HEK293 (cell line): ENCODE measurements around the gene PRDM15.

Experiments
- CTCF ChIA-PET: fragments of 350-600 bp; formaldehyde crosslinking; extraction: SDS; loops from one replicate; lab custom pipeline; 2021; ENCODE audit warnings: antibody characterized with exemption; lab: Yijun Ruan, JAX
- POLR2A ChIA-PET: fragments of 300-600 bp; formaldehyde crosslinking; extraction: SDS; loops from one replicate; lab custom pipeline; 2020; ENCODE audit warnings: antibody characterized with exemption, inconsistent platforms; lab: Yijun Ruan, JAX
- H3K27ac ChIP-seq: fragments of 200-500 bp; sonication (Bioruptor generic); 2 replicates; pipeline ENCODE4 v1.5.1; 2014; ENCODE audit warnings: low read depth, low read length, control low read depth, inconsistent platforms; ENCODE audit errors: extremely low read depth
- H3K36me3 ChIP-seq, 2 experiments: fragments of 200-500 bp in 1 of 2; sonication (Bioruptor generic) in 1 of 2; 1 replicate in 1 of 2; 2 replicates in 1 of 2; pipeline ENCODE4 v1.5.1; 2014 to 2017; ENCODE audit warnings: inconsistent platforms in 2 of 2, low read length in 2 of 2; ENCODE audit not compliant: control insufficient read depth in 2 of 2, insufficient read depth in 1 of 2
- H3K4me1 ChIP-seq: fragments of 200-500 bp; sonication (Bioruptor generic); 2 replicates; pipeline ENCODE4 v1.5.1; 2014; ENCODE audit warnings: mild to moderate bottlenecking, low read length, inconsistent platforms; ENCODE audit not compliant: control insufficient read depth, insufficient read depth
- H3K4me3 ChIP-seq: 2 replicates; pipeline ENCODE4 v1.5.1; 2011; ENCODE audit warnings: low read depth, mild to moderate bottlenecking, control low read depth, low read length, moderate library complexity
- H3K9me3 ChIP-seq: fragments of 200-500 bp; sonication (Bioruptor generic); 2 replicates; pipeline ENCODE4 v1.5.1; 2014; ENCODE audit warnings: low read depth, low read length, inconsistent platforms; ENCODE audit not compliant: control insufficient read depth, insufficient read depth
- EGR2 ChIP-seq: fragments of 450-650 bp; formaldehyde crosslinking; IDR thresholded peaks from 2 replicates; pipeline ENCODE4 v1.5.1; 2016; ENCODE audit warnings: low read depth, missing biosample characterization, missing genetic modification characterization
- GLIS2 ChIP-seq: fragments of 450-650 bp; formaldehyde crosslinking; IDR thresholded peaks from 2 replicates; pipeline ENCODE4 v1.5.1; 2016; ENCODE audit warnings: missing biosample characterization, missing genetic modification characterization
- SALL2 ChIP-seq: fragments of 450-650 bp; formaldehyde crosslinking; IDR thresholded peaks from 2 replicates; pipeline ENCODE4 v1.5.0; 2017; ENCODE audit warnings: missing biosample characterization, mild to moderate bottlenecking, missing genetic modification characterization, borderline replicate concordance
- ZBTB11 ChIP-seq: fragments of 450-650 bp; formaldehyde crosslinking; conservative IDR thresholded peaks from 2 replicates; pipeline ENCODE4 v1.5.1; 2016; ENCODE audit warnings: low read depth, missing biosample characterization, missing genetic modification characterization
- ZBTB17 ChIP-seq: fragments of 450-650 bp; formaldehyde crosslinking; IDR thresholded peaks from 2 replicates; pipeline ENCODE4 v1.5.1; 2016; ENCODE audit warnings: missing biosample characterization, missing genetic modification characterization
- ZBTB7A ChIP-seq: fragments of 450-650 bp; formaldehyde crosslinking; IDR thresholded peaks from 2 replicates; pipeline ENCODE4 v1.5.1; 2016; ENCODE audit warnings: low read depth, missing biosample characterization, missing genetic modification characterization
- ZFHX2 ChIP-seq: fragments of 450-650 bp; formaldehyde crosslinking; conservative IDR thresholded peaks from 2 replicates; pipeline ENCODE4 v1.5.1; 2016; ENCODE audit warnings: missing biosample characterization, missing genetic modification characterization
- ZFP69B ChIP-seq: fragments of 450-650 bp; formaldehyde crosslinking; IDR thresholded peaks from 2 replicates; pipeline ENCODE4 v1.5.1; 2016; ENCODE audit warnings: missing biosample characterization, missing genetic modification characterization
- ZNF138 ChIP-seq: fragments of 450-650 bp; formaldehyde crosslinking; IDR thresholded peaks from 2 replicates; pipeline ENCODE4 v1.5.1; 2016; ENCODE audit warnings: missing biosample characterization, missing genetic modification characterization, borderline replicate concordance
- ZNF174 ChIP-seq: fragments of 450-650 bp; formaldehyde crosslinking; IDR thresholded peaks from 2 replicates; pipeline ENCODE4 v1.5.0; 2017; ENCODE audit warnings: missing biosample characterization, mild to moderate bottlenecking, missing genetic modification characterization
- ZNF248 ChIP-seq: fragments of 450-650 bp; formaldehyde crosslinking; IDR thresholded peaks from 2 replicates; pipeline ENCODE4 v1.5.1; 2017; ENCODE audit warnings: missing biosample characterization, missing genetic modification characterization
- ZNF274 ChIP-seq, 2 experiments: fragments of 200-500 bp in 1 of 2; fragments of 450-650 bp in 1 of 2; sonication (Bioruptor generic) in 1 of 2; formaldehyde crosslinking in 1 of 2; IDR thresholded peaks; 2 replicates each; pipeline versions ENCODE4 v1.5.1 to v1.6.1; 2014 to 2016; ENCODE audit warnings: borderline replicate concordance in 1 of 2, inconsistent platforms in 1 of 2, low read length in 1 of 2, missing biosample characterization in 1 of 2, missing genetic modification characterization in 1 of 2
- ZNF529 ChIP-seq: fragments of 450-650 bp; formaldehyde crosslinking; IDR thresholded peaks from 2 replicates; pipeline ENCODE4 v1.5.1; 2017; ENCODE audit warnings: missing genetic modification characterization, missing biosample characterization; ENCODE audit not compliant: insufficient replicate concordance
- ZNF544 ChIP-seq: fragments of 450-650 bp; formaldehyde crosslinking; IDR thresholded peaks from 2 replicates; pipeline ENCODE4 v1.5.0; 2017; ENCODE audit warnings: missing biosample characterization, missing genetic modification characterization
- ZNF548 ChIP-seq: fragments of 450-650 bp; formaldehyde crosslinking; IDR thresholded peaks from 2 replicates; pipeline ENCODE4 v1.5.1; 2016; ENCODE audit warnings: missing biosample characterization, missing genetic modification characterization
- ZNF555 ChIP-seq: fragments of 450-650 bp; formaldehyde crosslinking; conservative IDR thresholded peaks from 2 replicates; pipeline ENCODE4 v1.5.1; 2017; ENCODE audit warnings: missing biosample characterization, mild to moderate bottlenecking, missing genetic modification characterization, inconsistent platforms
- ZNF596 ChIP-seq: fragments of 450-650 bp; IDR thresholded peaks from 2 replicates; pipeline ENCODE4 v1.5.0; 2018; ENCODE audit warnings: missing biosample characterization, mild to moderate bottlenecking, missing genetic modification characterization, moderate library complexity
- ZNF600 ChIP-seq: fragments of 450-650 bp; formaldehyde crosslinking; IDR thresholded peaks from 2 replicates; pipeline ENCODE4 v1.5.1; 2016; ENCODE audit warnings: missing biosample characterization, missing genetic modification characterization
- ZNF664 ChIP-seq: fragments of 450-650 bp; formaldehyde crosslinking; IDR thresholded peaks from 2 replicates; pipeline ENCODE4 v1.5.1; 2016; ENCODE audit warnings: missing biosample characterization, missing genetic modification characterization
- ZNF76 ChIP-seq: fragments of 450-650 bp; formaldehyde crosslinking; IDR thresholded peaks from 2 replicates; pipeline ENCODE4; 2016; ENCODE audit warnings: low read depth, missing biosample characterization, missing genetic modification characterization, borderline replicate concordance
- ZNF830 ChIP-seq: fragments of 450-650 bp; IDR thresholded peaks from 2 replicates; pipeline ENCODE4 v1.5.0; 2018; ENCODE audit warnings: missing biosample characterization, missing genetic modification characterization, low read depth, mild to moderate bottlenecking, moderate library complexity
- ZNF843 ChIP-seq: fragments of 450-650 bp; formaldehyde crosslinking; IDR thresholded peaks from 2 replicates; pipeline ENCODE4 v1.5.1; 2016; ENCODE audit warnings: missing biosample characterization, missing genetic modification characterization
- ZSCAN16 ChIP-seq: fragments of 450-650 bp; formaldehyde crosslinking; IDR thresholded peaks from 2 replicates; pipeline ENCODE4 v1.5.1; 2016; ENCODE audit warnings: missing biosample characterization, missing genetic modification characterization

The PRDM15 gene

GRCh38 chr21:41861255-41861654 lies 17.9 kb downstream of the PRDM15 start:
- CTCF ChIA-PET, result interaction anchor here (0.5 to 1.0 kb wide), 2 partner anchors 11 to 251 kb away, joined by 3 to 4 read pairs; no protein-coding TSS in a partner anchor
- Histone ChIP-seq H3K4me3 (no peak overlapping the region), H3K27ac (no peak overlapping the region), H3K4me1 (peaks cover 4% of the 10 kb centered on the region), H3K9me3 (no peaks in the 10 kb centered on the region), H3K36me3 (peaks cover 0 to 24% of the 10 kb centered on the region in 2 experiments; a peak in 1 of 3 replicates)
- POLR2A ChIA-PET, result no interaction called here
- TF ChIP-seq ZNF600, result no peak
- peak; percentile 95 for TF ChIP-seq ZBTB11 (tag by site-specific recombination)
- TF ChIP-seq EGR2, result peak; percentile 90
- TF ChIP-seq ZNF529 (tag by site-specific recombination), result no peak
- TF ChIP-seq ZFHX2 (tag by site-specific recombination), result peak; percentile 54
- no peak for TF ChIP-seq ZNF843
- TF ChIP-seq ZNF174 (tag by site-specific recombination), result no peak

GRCh38 chr21:41859297-41859980 lies 19.7 kb downstream of the PRDM15 start:
- H3K27ac ChIP-seq, result no peak overlapping the region
- ChIA-PET CTCF (interaction anchor here (0.6 kb wide), 1 partner anchor 575 kb away, joined by 4 read pairs; no protein-coding TSS in a partner anchor), POLR2A (interaction anchor here (0.7 kb wide), 1 partner anchor 16 kb away, joined by 3 read pairs; no protein-coding TSS in a partner anchor)

GRCh38 chr21:41858466-41859296 lies 20.5 kb downstream of the PRDM15 start:
- Histone ChIP-seq H3K4me3 (no peak overlapping the region), H3K36me3 (peaks cover 0 to 44% of the 10 kb centered on the region in 2 experiments; a peak in 1 of 3 replicates), H3K27ac (no peak overlapping the region), H3K4me1 (peaks cover 4% of the 10 kb centered on the region), H3K9me3 (no peaks in the 10 kb centered on the region)
- no peak for TF ChIP-seq ZNF138
- no peak for TF ChIP-seq ZNF555 (tag by site-specific recombination)
- TF ChIP-seq GLIS2 (tag by site-specific recombination), result no peak
- no peak for TF ChIP-seq ZNF664 (tag by site-specific recombination)
- no peak for TF ChIP-seq SALL2 (tag by site-specific recombination)
- no peak for TF ChIP-seq ZBTB7A (tag by site-specific recombination)
- no peak for TF ChIP-seq ZNF248 (tag by site-specific recombination)
- TF ChIP-seq ZNF830 (tag by site-specific recombination), result no peak
- CTCF ChIA-PET, result interaction anchor here (0.6 kb wide), 1 partner anchor 574 kb away, joined by 4 read pairs; no protein-coding TSS in a partner anchor
- POLR2A ChIA-PET, result no interaction called here

More at GRCh38 chr21:41859297-41859980, 19.7 kb downstream of the PRDM15 start:
- Histone ChIP-seq H3K4me3 (no peak overlapping the region), H3K4me1 (peaks cover 4% of the 10 kb centered on the region), H3K36me3 (peaks cover 0 to 37% of the 10 kb centered on the region in 2 experiments; a peak in 1 of 3 replicates)
- TF ChIP-seq ZFP69B (no peak), ZBTB17 (tag by site-specific recombination) (no peak), ZNF548 (tag by site-specific recombination) (no peak), ZNF596 (tag by site-specific recombination) (no peak), ZNF274 (IDR thresholded peaks at IDR 0.05; ENCODE audit: low read length) (no peak), ZNF274 (tag by site-specific recombination; IDR thresholded peaks at IDR 0.05; ENCODE audit: borderline replicate concordance) (no peak), ZNF76 (no peak), SALL2 (tag by site-specific recombination) (no peak), ZNF544 (tag by site-specific recombination) (no peak), ZSCAN16 (no peak)
- TF ChIP-seq, all 188 proteins: peak for 0
- H3K9me3 ChIP-seq, result no peaks in the 10 kb centered on the region
